Measurements from ENCODE around the gene RPL27. TPM values are rescaled to one million over a fixed set of nuclear protein-coding genes. Genes with fewer than 3 reads are reported as not detected.

Gene RPL27
- total and polyA plus RNA-seq, 2 of the 13 experiments (the other 11 are each of a cell fraction or from before 2014, with no cell fraction given): 1,585 to 5,840 TPM

DNA sequence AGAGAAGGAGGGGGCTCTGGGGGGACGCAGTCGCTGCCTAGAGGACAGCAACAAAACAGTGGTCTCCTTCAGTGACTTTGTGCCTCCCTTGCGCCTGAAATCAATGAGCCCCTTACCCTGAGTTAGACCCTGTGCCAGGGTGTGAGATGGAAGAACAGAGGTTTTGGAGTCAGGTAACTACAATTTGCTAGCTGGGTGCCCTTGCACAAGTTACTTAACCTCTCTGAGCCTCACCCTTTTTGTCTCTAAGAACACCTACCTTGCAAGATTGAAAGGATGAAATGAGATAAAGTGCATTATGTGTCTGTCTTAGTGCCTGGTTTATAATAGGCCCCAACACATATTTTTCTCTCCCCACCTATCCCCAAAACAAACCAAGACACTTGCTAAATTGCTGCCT, 36.7 kb downstream of the RPL27 start:
- Histone ChIP-seq H3K27me3 (ENCODE audit: control insufficient read depth in 1 of 2, insufficient read depth in 2 of 2, low read length in 2 of 2) (no peaks in the 10 kb centered on the region), H3K4me2 (ENCODE audit: low read depth, low read length) (no peak overlapping the region), H3K4me3 (replicated peaks in 1 of 3; ENCODE audit: insufficient read depth in 1 of 3, low read depth in 2 of 3, low read length in 3 of 3) (no peak overlapping the region), H4K20me1 (ENCODE audit: insufficient read depth, low read length) (no peaks in the 10 kb centered on the region), H3K9ac (ENCODE audit: insufficient read depth, low read depth, low read length) (no peak overlapping the region), H3K4me1 (ENCODE audit: insufficient read depth, low read length) (peaks cover 44% of the 10 kb centered on the region), H3K27ac (ENCODE audit: extremely low read length, insufficient read depth, low read length) (no peak overlapping the region), H3K36me3 (replicated peaks in 1 of 2; ENCODE audit: control insufficient read depth in 1 of 2, insufficient read depth in 2 of 2, low read length in 2 of 2) (no peaks in the 10 kb centered on the region), H2AFZ (ENCODE audit: low read length) (no peak overlapping the region), H3K79me2 (ENCODE audit: insufficient read depth, low read length) (no peaks in the 10 kb centered on the region), H3K9me3 (ENCODE audit: low read length) (no peaks in the 10 kb centered on the region)
- POLR2A ChIA-PET: interaction anchor here (2.3 kb wide), 1 partner anchor 37 kb away, joined by 6 read pairs; the partner anchor contains the start of gene RPL27
- WGBS (ENCODE audit: low lambda C conversion rate): 100% methylated on average over 3 of the region's 3 CpGs
- ATAC-seq (no peak), DNase-seq (ENCODE audit: low spot score) (no peak), FAIRE-seq (no peak)
- TF ChIP-seq ZNF558 (CRISPR knock-in tag; IDR thresholded peaks at IDR 0.05; ENCODE audit: borderline replicate concordance): no peak
- TF ChIP-seq ZNF75D (CRISPR knock-in tag; IDR thresholded peaks at IDR 0.05; ENCODE audit: borderline replicate concordance): no peak
- TF ChIP-seq ZNF768 (CRISPR knock-in tag; IDR thresholded peaks at IDR 0.05): peak; percentile 67; the same call in 1 of the 2 replicates
- CTCF ChIA-PET (ENCODE audit: low intra/inter-chr PET ratio, low total read pairs): no interaction called here
- in situ Hi-C loops (cut with HindIII; ENCODE audit: extremely low pct_ligation_motif_present, low pct_unique_long_range_greater_than_20kb): no loop called here
- no TSS peak for BruUV-seq (replicated peaks)
- intact Hi-C loops (cut with micrococcal nuclease; ENCODE audit: unreplicated experiment): no loop called here

GRCh38 chr17:43039646-43040045, 41.4 kb downstream of the RPL27 start:
- in situ Hi-C loops (cut with HindIII; ENCODE audit: extremely low pct_ligation_motif_present, low pct_unique_long_range_greater_than_20kb) (no loop called here), intact Hi-C loops (cut with micrococcal nuclease; ENCODE audit: unreplicated experiment) (no loop called here)
- FAIRE-seq (no peak), DNase-seq (ENCODE audit: low spot score) (no peak), ATAC-seq (no peak)
- CTCF ChIA-PET (ENCODE audit: low intra/inter-chr PET ratio, low total read pairs): no interaction called here
- Histone ChIP-seq H4K20me1 (ENCODE audit: insufficient read depth, low read length) (no peaks in the 10 kb centered on the region), H3K36me3 (replicated peaks in 1 of 2; ENCODE audit: control insufficient read depth in 1 of 2, insufficient read depth in 2 of 2, low read length in 2 of 2) (no peaks in the 10 kb centered on the region; a peak in 1 of 5 replicates), H3K4me2 (ENCODE audit: low read depth, low read length) (no peak overlapping the region), H3K79me2 (ENCODE audit: insufficient read depth, low read length) (no peaks in the 10 kb centered on the region), H3K9me3 (ENCODE audit: low read length) (no peaks in the 10 kb centered on the region), H3K4me1 (ENCODE audit: insufficient read depth, low read length) (peaks cover 48% of the 10 kb centered on the region), H3K27me3 (ENCODE audit: control insufficient read depth in 1 of 2, insufficient read depth in 2 of 2, low read length in 2 of 2) (no peaks in the 10 kb centered on the region), H3K4me3 (replicated peaks in 1 of 3; ENCODE audit: insufficient read depth in 1 of 3, low read depth in 2 of 3, low read length in 3 of 3) (no peak overlapping the region), H2AFZ (ENCODE audit: low read length) (no peak overlapping the region), H3K9ac (ENCODE audit: insufficient read depth, low read depth, low read length) (no peak overlapping the region), H3K27ac (ENCODE audit: extremely low read length, insufficient read depth, low read length) (no peak overlapping the region)
- BruUV-seq (replicated peaks): no TSS peak
- 92% methylated on average over 2 of the region's 2 CpGs for WGBS (ENCODE audit: low lambda C conversion rate)
- no peak for TF ChIP-seq BHLHE40 (IDR thresholded peaks at IDR 0.05; ENCODE audit: low read length)
- no peak for TF ChIP-seq ARHGAP35 (CRISPR knock-in tag; IDR thresholded peaks at IDR 0.05; ENCODE audit: borderline replicate concordance)
- TF ChIP-seq SP4 (CRISPR knock-in tag; IDR thresholded peaks at IDR 0.05): no peak
- no peak for TF ChIP-seq CREB1 (IDR thresholded peaks at IDR 0.05)
- no peak for TF ChIP-seq CREB1 (CRISPR knock-in tag; IDR thresholded peaks at IDR 0.05)
- TF ChIP-seq KLF9 (CRISPR knock-in tag; IDR thresholded peaks at IDR 0.05; ENCODE audit: low read depth): no peak
- no peak for TF ChIP-seq ZNF180 (CRISPR knock-in tag; IDR thresholded peaks at IDR 0.05; ENCODE audit: borderline replicate concordance, low read depth)
- no peak for TF ChIP-seq ZNF772 (CRISPR knock-in tag; IDR thresholded peaks at IDR 0.05)
- POLR2A ChIA-PET: interaction anchor here (1.4 to 2.9 kb wide), 3 partner anchors 12 to 41 kb away, joined by 4 to 10 read pairs (median 9); partner anchors contain the start of gene RPL27

All from HepG2 (cell line).